OCI-LY3 (cell line): ENCODE measurements around the gene SMAP2.

Source experiments
- CTCF ChIP-seq: fragments of 200-600, 300-600 bp; sonication (generic); IDR thresholded peaks from 2 replicates; pipeline ENCODE4 v1.5.1; 2014; ENCODE audit warnings: antibody characterized with exemption, low read length, low read depth
- EZH2phosphoT487 ChIP-seq: fragments of 200-600 bp; shearing (Covaris generic); IDR thresholded peaks from 2 replicates; pipeline ENCODE4 v1.6.1; 2018; ENCODE audit warnings: antibody characterized with exemption, mixed run types, low read depth

- TF ChIP-seq CTCF (no peak), EZH2phosphoT487 (no peak)
These were observed 15.8 kb downstream of the SMAP2 start for GRCh38 chr1:40389322-40389803.
